Measurements from ENCODE around the gene HOXD8.

DNA sequence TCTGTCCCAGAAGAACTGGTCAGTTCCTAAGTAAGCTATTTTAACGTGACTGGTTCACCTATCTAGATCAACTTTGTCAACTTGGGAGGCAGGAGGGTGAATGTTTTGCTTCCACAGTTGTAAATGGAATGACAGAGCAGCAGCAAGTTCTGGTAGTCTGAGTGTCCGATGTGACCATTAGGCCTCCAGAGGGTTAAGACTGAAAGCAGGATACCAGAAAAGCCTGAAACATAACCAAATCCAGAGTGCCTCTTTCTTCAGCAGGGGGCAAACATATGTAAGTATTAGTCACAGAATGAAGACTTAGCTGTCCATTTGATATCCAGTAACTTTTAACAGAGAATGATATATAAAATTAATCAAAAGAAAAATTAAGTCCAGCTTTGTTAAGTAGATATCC is 36.8 kb downstream of the HOXD8 start:
- TF ChIP-seq, protein P1, sequence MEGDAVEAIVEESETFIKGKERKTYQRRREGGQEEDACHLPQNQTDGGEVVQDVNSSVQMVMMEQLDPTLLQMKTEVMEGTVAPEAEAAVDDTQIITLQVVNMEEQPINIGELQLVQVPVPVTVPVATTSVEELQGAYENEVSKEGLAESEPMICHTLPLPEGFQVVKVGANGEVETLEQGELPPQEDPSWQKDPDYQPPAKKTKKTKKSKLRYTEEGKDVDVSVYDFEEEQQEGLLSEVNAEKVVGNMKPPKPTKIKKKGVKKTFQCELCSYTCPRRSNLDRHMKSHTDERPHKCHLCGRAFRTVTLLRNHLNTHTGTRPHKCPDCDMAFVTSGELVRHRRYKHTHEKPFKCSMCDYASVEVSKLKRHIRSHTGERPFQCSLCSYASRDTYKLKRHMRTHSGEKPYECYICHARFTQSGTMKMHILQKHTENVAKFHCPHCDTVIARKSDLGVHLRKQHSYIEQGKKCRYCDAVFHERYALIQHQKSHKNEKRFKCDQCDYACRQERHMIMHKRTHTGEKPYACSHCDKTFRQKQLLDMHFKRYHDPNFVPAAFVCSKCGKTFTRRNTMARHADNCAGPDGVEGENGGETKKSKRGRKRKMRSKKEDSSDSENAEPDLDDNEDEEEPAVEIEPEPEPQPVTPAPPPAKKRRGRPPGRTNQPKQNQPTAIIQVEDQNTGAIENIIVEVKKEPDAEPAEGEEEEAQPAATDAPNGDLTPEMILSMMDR (IDR thresholded peaks at IDR 0.05): no peak
- no peak for TF ChIP-seq POLR2A (IDR thresholded peaks at IDR 0.05)
